Measurements from ENCODE around the gene ST7.

DNA sequence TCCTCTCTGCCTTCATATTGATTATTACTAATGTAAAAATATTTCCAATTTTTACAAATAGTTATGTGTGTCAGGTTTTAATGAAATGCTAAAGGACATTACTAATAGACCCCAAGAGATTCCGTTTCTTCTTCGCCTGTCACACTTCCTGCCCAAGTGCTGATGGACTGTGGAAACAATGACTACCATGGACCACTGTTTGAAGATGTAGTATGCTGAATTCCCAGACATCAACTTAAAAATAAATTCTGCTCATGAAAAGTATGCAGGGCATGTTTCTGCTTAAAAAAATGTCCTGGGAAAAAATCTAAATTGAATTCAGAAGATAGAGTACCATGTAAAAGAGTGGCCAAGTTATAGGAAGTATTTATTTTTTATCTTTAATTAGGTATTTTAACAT lies 52.1 kb downstream of the ST7 start:
- TF ChIP-seq, protein P1, sequence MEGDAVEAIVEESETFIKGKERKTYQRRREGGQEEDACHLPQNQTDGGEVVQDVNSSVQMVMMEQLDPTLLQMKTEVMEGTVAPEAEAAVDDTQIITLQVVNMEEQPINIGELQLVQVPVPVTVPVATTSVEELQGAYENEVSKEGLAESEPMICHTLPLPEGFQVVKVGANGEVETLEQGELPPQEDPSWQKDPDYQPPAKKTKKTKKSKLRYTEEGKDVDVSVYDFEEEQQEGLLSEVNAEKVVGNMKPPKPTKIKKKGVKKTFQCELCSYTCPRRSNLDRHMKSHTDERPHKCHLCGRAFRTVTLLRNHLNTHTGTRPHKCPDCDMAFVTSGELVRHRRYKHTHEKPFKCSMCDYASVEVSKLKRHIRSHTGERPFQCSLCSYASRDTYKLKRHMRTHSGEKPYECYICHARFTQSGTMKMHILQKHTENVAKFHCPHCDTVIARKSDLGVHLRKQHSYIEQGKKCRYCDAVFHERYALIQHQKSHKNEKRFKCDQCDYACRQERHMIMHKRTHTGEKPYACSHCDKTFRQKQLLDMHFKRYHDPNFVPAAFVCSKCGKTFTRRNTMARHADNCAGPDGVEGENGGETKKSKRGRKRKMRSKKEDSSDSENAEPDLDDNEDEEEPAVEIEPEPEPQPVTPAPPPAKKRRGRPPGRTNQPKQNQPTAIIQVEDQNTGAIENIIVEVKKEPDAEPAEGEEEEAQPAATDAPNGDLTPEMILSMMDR (IDR thresholded peaks at IDR 0.05): no peak
- TF ChIP-seq POLR2A (IDR thresholded peaks at IDR 0.05): no peak
